ENCODE data around the gene MPRIP.

Gene MPRIP

DNA sequence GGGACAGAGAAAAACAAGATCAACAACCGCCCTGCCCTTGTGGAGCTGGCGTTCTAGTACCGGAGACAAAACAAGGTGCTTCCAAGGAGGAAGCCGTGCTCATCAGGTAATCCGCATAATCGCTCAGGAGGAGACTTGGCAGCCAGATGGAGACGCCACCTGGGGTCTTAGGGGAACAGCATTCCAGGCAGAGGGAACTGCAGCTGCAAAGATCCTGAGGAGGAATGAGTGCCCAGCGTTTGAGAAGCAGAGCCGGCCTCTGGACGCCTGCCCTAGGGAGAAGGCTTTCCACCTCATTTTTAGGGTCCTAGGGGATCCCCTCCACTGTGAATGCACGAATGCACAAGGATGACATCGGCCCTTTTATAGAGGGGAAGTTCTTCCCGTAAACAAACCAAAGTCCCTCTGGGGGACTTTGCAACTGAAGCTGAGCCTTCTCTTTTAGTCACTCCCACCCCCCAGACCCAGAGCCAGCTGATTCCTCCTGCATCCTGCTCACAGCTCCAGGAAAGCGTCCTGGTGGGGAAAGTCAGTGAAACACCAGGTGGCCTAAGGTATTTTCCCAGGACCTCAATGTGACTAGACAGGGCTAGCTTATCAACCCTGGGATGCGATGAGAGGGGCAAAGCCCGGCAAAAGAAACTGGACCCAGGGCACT lies 13.2 kb upstream of the MPRIP start:
- H3K4me3 Mint-ChIP-seq: no peak overlapping the region
- no peak overlapping the region for H3K27ac Mint-ChIP-seq

DNA sequence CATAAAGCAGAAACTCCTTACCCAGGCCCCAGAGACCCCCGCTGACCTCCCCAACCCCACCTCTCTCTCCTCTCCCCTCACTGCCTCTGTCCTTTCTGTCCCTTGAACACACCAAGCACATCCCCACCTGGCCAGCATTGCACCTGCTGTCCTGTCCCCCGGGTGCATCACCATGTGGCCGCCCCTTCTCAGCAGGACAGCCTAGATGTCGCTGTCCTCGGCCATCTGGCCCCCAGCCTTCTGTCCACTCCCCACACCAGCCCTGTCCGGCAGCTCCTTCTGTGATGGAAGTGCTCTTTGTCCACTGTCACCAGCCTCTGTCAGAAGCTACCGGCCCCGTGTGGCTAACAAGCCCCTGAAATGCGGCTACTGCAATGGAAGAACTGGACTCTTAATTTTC lies 12.3 kb upstream of the MPRIP start:
- H3K4me1 Mint-ChIP-seq (ENCODE audit: low read depth in 2 of 2): no peaks in the 10 kb centered on the region
- H3K4me3 Mint-ChIP-seq: no peak overlapping the region
- H3K9me3 Mint-ChIP-seq: no peaks in the 10 kb centered on the region
- no peak for ATAC-seq (replicated peaks)
- no peaks in the 10 kb centered on the region for H3K27me3 Mint-ChIP-seq
- H3K36me3 Mint-ChIP-seq (ENCODE audit: insufficient read depth): peaks cover 4% of the 10 kb centered on the region
- no peak overlapping the region for H3K27ac Mint-ChIP-seq
- no peak for DNase-seq

More for the DNA sequence above, 13.2 kb upstream of the MPRIP start:
- no peak for ATAC-seq (replicated peaks)
- Mint-ChIP-seq H3K27me3 (no peaks in the 10 kb centered on the region), H3K9me3 (no peaks in the 10 kb centered on the region), H3K36me3 (ENCODE audit: insufficient read depth) (peaks cover 4% of the 10 kb centered on the region), H3K4me1 (ENCODE audit: low read depth in 2 of 2) (no peaks in the 10 kb centered on the region)
- no peak for DNase-seq

DNA sequence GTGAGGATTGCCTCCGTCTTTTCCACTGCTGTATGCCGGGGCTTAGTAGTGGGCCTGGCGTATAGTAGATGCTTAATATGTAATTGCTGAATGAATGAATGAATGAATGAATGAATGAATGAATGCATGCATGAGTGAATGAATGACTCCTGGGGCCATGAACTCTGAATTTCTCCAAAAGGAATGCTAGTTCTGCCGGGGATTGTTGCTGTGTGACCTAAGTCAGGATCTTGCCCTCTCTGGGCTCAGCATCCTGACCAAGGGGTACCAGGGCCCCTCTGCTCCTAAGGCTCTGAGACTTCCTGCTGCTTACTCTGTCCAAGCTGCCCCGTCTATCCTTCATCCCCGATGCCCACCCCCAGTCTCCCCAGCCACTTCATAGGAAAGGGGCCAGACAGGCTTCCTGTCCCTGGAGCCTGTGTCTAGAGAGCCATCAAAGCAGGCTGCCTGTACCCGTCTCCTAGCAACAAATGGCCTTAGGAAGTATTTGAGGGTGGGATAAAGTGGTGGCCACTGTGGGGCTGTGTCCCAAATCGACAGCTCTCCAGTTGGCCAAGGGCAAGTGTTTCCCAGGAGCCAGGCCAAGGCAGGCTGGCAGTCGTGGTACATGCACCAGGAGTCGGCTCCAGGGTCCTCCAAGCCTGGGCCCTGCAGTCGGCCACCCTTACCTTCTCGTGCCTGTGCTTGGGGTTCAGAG lies 11.6 kb upstream of the MPRIP start:
- DNase-seq (no peak), ATAC-seq (replicated peaks) (no peak)
- no peaks in the 10 kb centered on the region for H3K9me3 Mint-ChIP-seq
- no peak overlapping the region for H3K4me3 Mint-ChIP-seq
- H3K36me3 Mint-ChIP-seq (ENCODE audit: insufficient read depth): no peaks in the 10 kb centered on the region
- no peaks in the 10 kb centered on the region for H3K27me3 Mint-ChIP-seq
- no peak overlapping the region for H3K27ac Mint-ChIP-seq
- H3K4me1 Mint-ChIP-seq (ENCODE audit: low read depth in 2 of 2): no peaks in the 10 kb centered on the region

DNA sequence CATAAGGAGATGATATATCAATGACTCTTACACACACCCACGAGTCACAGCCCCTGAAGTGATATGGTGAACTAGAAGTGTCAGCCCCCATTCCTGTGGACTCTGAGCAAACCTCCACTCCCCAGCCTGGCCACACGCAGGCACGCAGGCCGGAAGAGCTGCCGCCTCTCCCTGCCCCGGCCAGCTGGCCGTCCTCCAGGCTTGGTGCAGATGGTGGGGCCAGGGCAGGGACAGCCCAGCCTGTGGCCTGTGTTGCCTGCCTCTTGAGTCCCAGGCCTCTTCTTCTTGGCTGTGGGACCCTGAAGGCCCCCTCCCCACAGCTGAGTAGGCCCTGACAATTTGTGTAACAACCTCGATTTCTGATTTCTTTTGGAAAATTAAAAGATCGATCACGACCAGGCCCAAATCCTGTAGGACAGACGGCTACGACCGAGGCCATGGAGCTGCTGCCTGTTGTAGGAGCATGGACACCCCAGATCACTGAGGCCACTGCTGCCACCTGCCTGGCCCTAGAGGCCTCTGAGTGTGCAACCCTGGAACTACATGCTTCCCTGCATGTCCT lies 10.0 kb upstream of the MPRIP start:
- DNase-seq: no peak
- no peaks in the 10 kb centered on the region for H3K4me1 Mint-ChIP-seq (ENCODE audit: low read depth in 2 of 2)
- H3K9me3 Mint-ChIP-seq: no peaks in the 10 kb centered on the region
- H3K4me3 Mint-ChIP-seq: no peak overlapping the region
- ATAC-seq (replicated peaks): no peak
- no peaks in the 10 kb centered on the region for H3K36me3 Mint-ChIP-seq (ENCODE audit: insufficient read depth)
- no peaks in the 10 kb centered on the region for H3K27me3 Mint-ChIP-seq
- H3K27ac Mint-ChIP-seq: no peak overlapping the region

DNA sequence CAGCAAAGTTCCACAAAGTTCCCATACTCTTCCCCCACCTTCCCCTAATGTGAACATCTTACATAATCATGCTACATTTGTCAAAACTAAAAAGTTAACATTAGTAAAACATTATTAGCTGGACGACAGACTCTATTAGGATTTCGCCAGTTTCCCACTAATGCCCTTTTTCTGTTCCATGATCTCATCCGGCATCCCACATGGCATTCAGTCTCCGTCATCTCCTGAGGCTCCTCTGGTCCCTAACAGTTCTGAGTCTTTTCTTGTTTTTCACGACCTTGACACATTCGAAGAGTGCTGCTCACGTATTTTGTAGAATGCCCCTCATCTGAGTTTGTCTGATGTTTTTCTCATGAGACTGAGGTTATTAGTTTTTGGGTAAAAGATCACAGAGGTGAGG lies 8.8 kb upstream of the MPRIP start:
- no peak for ATAC-seq (replicated peaks)
- H3K9me3 Mint-ChIP-seq: no peaks in the 10 kb centered on the region
- no peak for DNase-seq
- no peaks in the 10 kb centered on the region for H3K27me3 Mint-ChIP-seq
- no peaks in the 10 kb centered on the region for H3K36me3 Mint-ChIP-seq (ENCODE audit: insufficient read depth)
- no peak overlapping the region for H3K27ac Mint-ChIP-seq
- no peaks in the 10 kb centered on the region for H3K4me1 Mint-ChIP-seq (ENCODE audit: low read depth in 2 of 2)
- no peak overlapping the region for H3K4me3 Mint-ChIP-seq

DNA sequence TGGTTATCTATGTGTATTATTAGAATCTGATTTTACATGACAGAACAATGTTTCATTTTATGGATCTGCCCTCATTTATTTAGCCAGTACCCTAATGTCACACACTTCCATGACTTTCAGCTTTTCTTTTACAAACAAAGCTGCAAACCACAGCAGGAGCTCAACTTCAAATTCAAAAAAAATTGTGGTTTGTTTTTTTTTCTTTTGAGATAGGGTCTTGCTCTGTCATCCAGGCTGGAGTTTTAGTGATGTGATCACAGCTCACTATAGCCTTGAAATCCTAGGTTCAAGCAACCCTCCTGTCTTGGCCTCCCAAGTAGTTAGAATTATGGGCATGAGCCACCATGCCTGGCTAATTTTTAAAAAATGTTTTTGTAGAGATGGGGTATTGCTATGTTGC lies 8.2 kb upstream of the MPRIP start:
- Mint-ChIP-seq H3K4me1 (ENCODE audit: low read depth in 2 of 2) (no peaks in the 10 kb centered on the region), H3K27me3 (no peaks in the 10 kb centered on the region), H3K9me3 (no peaks in the 10 kb centered on the region), H3K4me3 (no peak overlapping the region), H3K27ac (no peak overlapping the region), H3K36me3 (ENCODE audit: insufficient read depth) (no peaks in the 10 kb centered on the region)
- ATAC-seq (replicated peaks) (no peak), DNase-seq (no peak)

DNA sequence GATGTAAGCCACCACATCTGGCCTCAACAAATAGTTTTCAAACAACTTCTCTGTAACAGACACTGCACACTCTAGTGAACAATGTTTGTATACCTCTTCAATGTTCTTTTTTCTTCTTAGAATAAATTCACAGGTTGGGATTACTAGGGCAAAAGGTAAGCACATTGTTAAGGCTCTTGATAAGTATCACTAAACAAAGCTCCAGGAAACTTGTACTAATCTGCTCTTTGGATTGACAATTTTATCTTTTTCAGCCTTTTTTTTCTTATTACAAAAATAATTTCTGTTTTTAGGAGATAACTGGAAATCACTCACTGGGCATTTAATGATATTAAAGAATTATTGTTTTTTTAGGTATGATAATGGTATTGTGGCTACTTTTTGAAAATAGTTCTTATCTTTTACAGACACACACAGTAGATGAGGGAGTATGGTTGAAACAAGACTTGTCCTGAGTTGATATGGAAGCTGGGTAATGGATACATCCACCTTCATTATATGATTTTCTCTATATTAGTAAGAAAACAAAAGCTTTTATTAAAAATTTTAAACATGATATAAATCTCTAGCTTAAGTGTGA lies 7.7 kb upstream of the MPRIP start:
- no peaks in the 10 kb centered on the region for H3K4me1 Mint-ChIP-seq (ENCODE audit: low read depth in 2 of 2)
- H3K36me3 Mint-ChIP-seq (ENCODE audit: insufficient read depth): no peaks in the 10 kb centered on the region
- no peak overlapping the region for H3K4me3 Mint-ChIP-seq
- no peak overlapping the region for H3K27ac Mint-ChIP-seq
- no peaks in the 10 kb centered on the region for H3K9me3 Mint-ChIP-seq
- DNase-seq: no peak
- H3K27me3 Mint-ChIP-seq: no peaks in the 10 kb centered on the region
- ATAC-seq (replicated peaks): no peak

DNA sequence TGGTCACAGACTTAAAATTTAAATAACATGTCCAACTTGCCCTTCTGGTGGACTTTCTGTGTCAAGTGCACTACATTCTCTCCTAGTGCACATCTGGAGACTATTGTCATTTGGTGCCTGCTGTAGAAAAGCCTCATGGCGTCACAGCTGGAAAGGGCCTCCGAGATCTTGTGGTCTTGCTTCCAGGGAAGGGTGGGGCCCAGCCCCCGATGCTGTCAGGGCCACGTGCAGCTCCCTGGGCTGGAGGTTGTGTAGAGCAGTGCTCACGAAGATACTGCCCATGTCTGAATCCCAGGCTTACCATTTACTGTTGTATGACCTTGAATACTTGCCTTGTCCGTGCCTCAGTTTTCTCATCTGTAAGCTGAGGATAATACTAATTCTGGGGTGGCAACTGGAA lies 6.8 kb upstream of the MPRIP start:
- Mint-ChIP-seq H3K27me3 (no peaks in the 10 kb centered on the region), H3K4me3 (no peak overlapping the region), H3K9me3 (no peaks in the 10 kb centered on the region), H3K27ac (no peak overlapping the region), H3K36me3 (ENCODE audit: insufficient read depth) (no peaks in the 10 kb centered on the region), H3K4me1 (ENCODE audit: low read depth in 2 of 2) (no peaks in the 10 kb centered on the region)
- DNase-seq: no peak
- no peak for ATAC-seq (replicated peaks)

DNA sequence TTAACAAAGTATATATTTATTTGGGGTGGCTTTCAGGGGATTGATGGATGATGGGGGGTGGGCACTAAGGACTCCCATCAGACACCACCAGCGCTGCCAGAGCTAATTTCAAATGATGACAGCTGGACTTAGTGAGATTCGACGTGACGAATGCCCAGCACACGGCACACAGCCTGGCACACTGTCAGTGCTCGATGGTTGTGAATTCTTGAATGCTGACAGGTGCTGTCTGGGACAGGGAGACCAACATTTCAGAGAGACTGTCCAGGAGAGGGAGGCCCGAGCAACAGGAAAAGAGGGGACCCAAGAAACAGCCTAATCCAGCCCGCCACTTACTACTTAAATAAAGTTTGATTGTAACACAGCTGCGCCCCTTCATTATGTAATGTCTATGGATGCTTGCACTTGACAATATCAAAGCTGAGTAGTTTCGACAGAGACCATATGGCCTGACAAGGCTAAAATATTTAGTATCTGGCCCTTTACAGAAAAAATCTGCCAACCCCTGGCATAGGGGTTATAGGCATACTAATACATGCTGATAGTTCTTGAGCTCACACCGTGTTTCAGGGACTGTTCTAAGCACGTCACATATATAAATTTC lies 6.2 kb upstream of the MPRIP start:
- Mint-ChIP-seq H3K36me3 (ENCODE audit: insufficient read depth) (no peaks in the 10 kb centered on the region), H3K4me1 (ENCODE audit: low read depth in 2 of 2) (no peaks in the 10 kb centered on the region), H3K27ac (no peak overlapping the region), H3K4me3 (no peak overlapping the region), H3K9me3 (no peaks in the 10 kb centered on the region), H3K27me3 (no peaks in the 10 kb centered on the region)
- DNase-seq: no peak
- ATAC-seq (replicated peaks): no peak

DNA sequence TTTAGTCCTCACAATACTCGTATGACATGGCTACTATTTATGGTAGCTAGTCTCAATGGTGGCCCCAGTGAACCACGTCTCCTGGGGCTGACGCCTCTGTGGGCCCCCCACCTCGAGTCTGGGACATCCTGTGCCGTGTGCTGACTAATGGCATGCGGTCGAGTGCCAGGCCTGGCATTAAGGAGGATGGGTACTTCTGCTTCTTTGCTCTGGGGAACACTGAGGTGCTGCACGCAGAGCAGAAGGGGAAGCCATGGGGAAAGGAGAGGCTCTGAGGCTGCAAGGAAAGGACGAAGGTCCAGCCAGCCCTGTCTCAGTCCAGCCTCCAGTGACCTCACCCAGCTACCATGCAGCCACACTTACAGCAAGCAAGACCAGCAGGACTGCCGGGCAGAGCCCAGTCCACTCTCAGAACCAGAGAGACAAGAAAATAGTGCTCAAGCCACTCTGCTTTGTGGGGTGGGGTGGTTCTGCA lies 5.7 kb upstream of the MPRIP start:
- ATAC-seq (replicated peaks) (peak; percentile 37), DNase-seq (no peak)
- no peaks in the 10 kb centered on the region for H3K36me3 Mint-ChIP-seq (ENCODE audit: insufficient read depth)
- no peaks in the 10 kb centered on the region for H3K27me3 Mint-ChIP-seq
- peaks cover 4 to 5% of the 10 kb centered on the region in 2 donors for H3K4me1 Mint-ChIP-seq (ENCODE audit: low read depth in 2 of 2)
- H3K9me3 Mint-ChIP-seq: no peaks in the 10 kb centered on the region
- H3K4me3 Mint-ChIP-seq: no peak overlapping the region
- H3K27ac Mint-ChIP-seq: no peak overlapping the region

DNA sequence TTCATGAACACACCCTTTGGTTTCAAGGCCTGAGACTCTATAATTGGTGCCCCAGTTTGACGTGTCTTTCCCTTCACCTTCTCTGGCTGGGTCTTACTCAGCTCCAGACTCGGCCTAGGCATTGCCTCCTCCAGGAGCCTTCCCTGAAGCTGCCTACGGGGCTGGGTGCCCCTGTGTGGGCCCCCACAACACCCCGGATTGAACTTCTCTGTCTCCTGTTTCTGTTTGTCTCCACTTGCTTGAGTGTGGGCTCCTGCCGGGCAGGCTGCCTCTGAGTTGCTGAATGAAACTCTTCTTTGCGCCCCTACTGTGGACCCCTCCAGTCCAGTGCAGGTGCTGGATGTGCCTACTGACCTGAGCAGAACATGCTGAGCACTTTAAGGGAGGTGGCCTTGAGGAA lies 2.3 kb upstream of the MPRIP start:
- Mint-ChIP-seq H3K27ac (no peak overlapping the region), H3K4me1 (ENCODE audit: low read depth in 2 of 2) (peaks cover 27 to 29% of the 10 kb centered on the region in 2 donors), H3K27me3 (no peaks in the 10 kb centered on the region), H3K9me3 (no peaks in the 10 kb centered on the region), H3K36me3 (ENCODE audit: insufficient read depth) (no peaks in the 10 kb centered on the region), H3K4me3 (no peak overlapping the region)
- DNase-seq (no peak), ATAC-seq (replicated peaks) (no peak)

DNA sequence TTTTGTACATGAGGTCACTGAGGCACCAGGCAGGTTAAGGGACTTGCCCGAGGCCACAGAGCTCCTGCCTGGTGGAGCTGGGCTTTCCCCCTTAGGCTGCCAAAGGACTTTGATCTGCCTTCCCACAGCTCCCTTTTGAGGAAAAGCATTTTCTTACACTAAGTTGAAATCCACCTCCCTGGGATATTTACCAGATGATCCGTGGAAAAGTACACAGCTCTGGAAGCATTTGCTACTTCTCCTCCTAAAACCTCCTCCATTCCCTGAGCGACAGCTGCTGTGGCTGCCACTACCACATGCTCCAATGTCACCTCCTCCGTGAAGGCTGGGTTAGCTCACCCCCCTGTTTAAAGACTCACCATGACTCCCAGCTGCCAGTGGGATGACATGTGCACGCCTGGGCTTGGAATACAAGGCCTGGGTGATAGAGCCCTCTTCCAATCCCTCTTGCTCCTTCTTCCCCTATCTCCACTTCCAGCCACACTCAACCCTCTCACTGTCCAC lies 1.2 kb upstream of the MPRIP start:
- Mint-ChIP-seq H3K27ac (peak overlapping the region in 1 of 2 donors; percentile 16), H3K36me3 (ENCODE audit: insufficient read depth) (no peaks in the 10 kb centered on the region), H3K4me1 (ENCODE audit: low read depth in 2 of 2) (peaks cover 37 to 39% of the 10 kb centered on the region in 2 donors), H3K9me3 (no peaks in the 10 kb centered on the region), H3K4me3 (peak overlapping the region; percentile 82), H3K27me3 (no peaks in the 10 kb centered on the region)
- DNase-seq (no peak), ATAC-seq (replicated peaks) (no peak)

DNA sequence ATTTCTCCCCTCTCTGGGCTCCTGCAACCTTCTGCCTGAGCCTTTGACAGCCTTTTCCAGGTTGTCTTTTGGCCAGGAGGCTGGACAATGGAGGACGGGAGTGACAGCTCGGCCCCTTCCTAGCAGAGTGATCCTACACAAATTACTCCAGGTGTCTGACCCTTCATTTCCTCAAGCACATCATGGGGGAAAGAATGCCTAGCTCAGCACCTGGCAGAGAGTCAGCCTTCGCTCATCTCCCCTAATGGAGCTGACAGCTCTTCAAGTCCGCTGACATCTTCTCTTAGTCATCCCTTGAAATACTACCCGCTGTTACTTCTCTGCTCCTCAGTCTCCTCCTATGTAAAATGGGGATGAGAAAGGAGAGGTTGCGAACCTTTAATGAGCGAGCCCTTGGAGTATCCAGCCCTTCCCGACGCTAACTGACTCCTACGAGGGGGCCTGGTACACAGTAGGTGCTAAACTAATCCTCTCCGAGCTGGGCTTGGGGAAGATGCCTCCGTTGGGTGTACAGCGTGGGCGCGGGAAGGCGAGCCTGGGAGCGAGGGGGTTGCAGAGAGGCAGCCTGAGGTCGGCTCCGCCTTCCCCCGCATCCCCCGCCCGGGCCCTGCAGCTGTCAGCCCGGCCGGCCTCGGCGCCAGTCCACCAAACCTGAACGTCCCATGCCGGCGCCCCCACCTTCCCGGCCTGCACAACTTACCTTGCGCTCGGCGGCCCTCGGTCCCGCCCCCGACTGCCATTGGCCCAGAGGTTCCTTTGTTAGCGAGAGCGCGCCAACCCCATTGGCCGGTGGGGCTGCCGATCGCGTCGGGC lies 480 bp upstream of the MPRIP start:
- Mint-ChIP-seq H3K4me1 (ENCODE audit: low read depth in 2 of 2) (peaks cover 41 to 44% of the 10 kb centered on the region in 2 donors), H3K36me3 (ENCODE audit: insufficient read depth) (no peaks in the 10 kb centered on the region), H3K4me3 (peak overlapping the region; percentile 82), H3K27ac (peak overlapping the region; percentile 16 to 46), H3K9me3 (no peaks in the 10 kb centered on the region), H3K27me3 (no peaks in the 10 kb centered on the region)
- ATAC-seq (replicated peaks): peak; percentile 95
- peak; percentile 92 to 96 (median 94) for DNase-seq

Measured in effector memory CD8-positive, alpha-beta T cell (primary cell).